HepG2 (cell line): Measurements from ENCODE around the gene SNX12. TPM values are rescaled to one million over a fixed set of nuclear protein-coding genes. Genes with fewer than 3 reads are reported as not detected.

Experiments
- ATAC-seq: fragments of 200-7000 bp; cut with Tn5 transposase; 3 replicates; pipeline ENCODE4 v1.9.1; 2020; ENCODE audit warnings: mild to moderate bottlenecking, moderate library complexity
- BruUV-seq: library from RNA; stranded (reverse); fragments of 400-500 nt; replicated peaks from 2 replicates; lab custom pipeline; 2021; lab: Mats Ljungman, UMichigan
- CTCF ChIA-PET: fragments of 300-600 bp; formaldehyde crosslinking; extraction: SDS; loops from one replicate; lab custom pipeline; 2021; ENCODE audit warnings: low total read pairs, inconsistent platforms, low intra/inter-chr PET ratio; lab: Yijun Ruan, JAX
- POLR2A ChIA-PET: fragments of 350-600 bp; sonication (Branson Sonifier 250); formaldehyde crosslinking; loops from one replicate; lab custom pipeline; 2020; ENCODE audit warnings: antibody characterized with exemption, inconsistent platforms; lab: Yijun Ruan, JAX
- DNase-seq: peaks from one replicate; pipeline ENCODE4 v3.0.0-alpha.2; 2015; ENCODE audit warnings: low spot score
- FAIRE-seq: peaks from 3 replicates; lab custom pipeline; 2011; peaks lifted over from hg19 to GRCh38; lab: Jason Lieb, UNC
- H2AFZ ChIP-seq: one replicate; pipeline ENCODE4 v1.6.1; 2011; ENCODE audit warnings: low read length, inconsistent platforms
- H3K27ac ChIP-seq: fragments of 300-600 bp; 3 replicates; pipeline ENCODE4 v1.8.0; 2011; ENCODE audit warnings: mixed run types, mild to moderate bottlenecking, mixed read lengths, low read length, inconsistent platforms; ENCODE audit not compliant: insufficient read depth; ENCODE audit errors: extremely low read length
- H3K27me3 ChIP-seq, 2 experiments: fragments of 200-600 bp in 1 of 2; 2 replicates in 1 of 2; 3 replicates in 1 of 2; pipeline versions ENCODE4 v1.6.0 to v1.8.0; 2011; ENCODE audit warnings: low read length in 2 of 2, mild to moderate bottlenecking in 2 of 2, moderate library complexity in 2 of 2, inconsistent platforms in 1 of 2; ENCODE audit not compliant: insufficient read depth in 2 of 2, control insufficient read depth in 1 of 2
- H3K36me3 ChIP-seq, 2 experiments: fragments of 200-600 bp in 1 of 2; replicated peaks in 1 of 2; 2 replicates in 1 of 2; 3 replicates in 1 of 2; pipeline versions ENCODE4 v1.5.1 to v1.8.0; 2011; ENCODE audit warnings: low read length in 2 of 2, inconsistent platforms in 1 of 2; ENCODE audit not compliant: insufficient read depth in 2 of 2, control insufficient read depth in 1 of 2
- H3K4me1 ChIP-seq: 2 replicates; pipeline ENCODE4 v1.5.1; 2012; ENCODE audit warnings: low read length, inconsistent platforms; ENCODE audit not compliant: insufficient read depth
- H3K4me2 ChIP-seq: 2 replicates; pipeline ENCODE4 v1.6.0; 2011; ENCODE audit warnings: low read depth, low read length, inconsistent platforms
- H3K4me3 ChIP-seq, 3 experiments: fragments of 200-600 bp in 1 of 3; sonication (generic), shearing (Covaris generic) in 1 of 3; replicated peaks in 1 of 3; 2 replicates each; pipeline ENCODE4 v1.5.1; 2011 to 2016; ENCODE audit warnings: low read length in 3 of 3, inconsistent platforms in 2 of 3, low read depth in 2 of 3, mild to moderate bottlenecking in 2 of 3, control low read depth in 1 of 3, mixed read lengths in 1 of 3; ENCODE audit not compliant: insufficient read depth in 1 of 3
- H3K79me2 ChIP-seq: one replicate; pipeline ENCODE4 v1.6.1; 2011; ENCODE audit warnings: low read length, inconsistent platforms; ENCODE audit not compliant: insufficient read depth
- H3K9ac ChIP-seq: 2 replicates; pipeline ENCODE4 v1.6.0; 2011; ENCODE audit warnings: mild to moderate bottlenecking, low read depth, low read length, inconsistent platforms; ENCODE audit not compliant: insufficient read depth
- H3K9me3 ChIP-seq: 2 replicates; pipeline ENCODE4 v1.5.1; 2012; ENCODE audit warnings: mild to moderate bottlenecking, low read length
- H4K20me1 ChIP-seq: 2 replicates; pipeline ENCODE4 v1.6.0; 2011; ENCODE audit warnings: inconsistent platforms, mild to moderate bottlenecking, low read length, moderate library complexity; ENCODE audit not compliant: insufficient read depth
- MEF2D ChIP-seq: sonication (generic); formaldehyde crosslinking; IDR thresholded peaks from 2 replicates; pipeline ENCODE4 v1.5.1; 2020; ENCODE audit warnings: mild to moderate bottlenecking, missing genetic modification reagents
- PRPF4 ChIP-seq: fragments of 200-400 bp; formaldehyde crosslinking; IDR thresholded peaks from 2 replicates; pipeline ENCODE4 v1.6.1; 2016; ENCODE audit warnings: low read length, low read depth; ENCODE audit not compliant: poor library complexity, severe bottlenecking
- RFXAP ChIP-seq: sonication (generic); formaldehyde crosslinking; IDR thresholded peaks from 2 replicates; pipeline ENCODE4 v1.4.0; 2020; ENCODE audit warnings: missing genetic modification reagents, borderline replicate concordance
- ZBTB26 ChIP-seq: IDR thresholded peaks from 2 replicates; pipeline ENCODE4 v1.6.1; 2016; ENCODE audit warnings: missing compliant biosample characterization, missing genetic modification reagents, borderline replicate concordance
- ZBTB8A ChIP-seq: sonication (generic); formaldehyde crosslinking; IDR thresholded peaks from 2 replicates; pipeline ENCODE4 v1.4.0; 2020; ENCODE audit warnings: mild to moderate bottlenecking, low read depth, missing genetic modification reagents, borderline replicate concordance
- ZNF10 ChIP-seq: sonication (generic); formaldehyde crosslinking; IDR thresholded peaks from 2 replicates; pipeline ENCODE4 v1.4.0; 2020; ENCODE audit warnings: mild to moderate bottlenecking, low read depth, missing genetic modification reagents, borderline replicate concordance
- ZNF205 ChIP-seq: IDR thresholded peaks from 2 replicates; pipeline ENCODE4 v1.6.1; 2018; ENCODE audit warnings: missing biosample characterization, missing genetic modification reagents
- ZNF225 ChIP-seq: sonication (generic); formaldehyde crosslinking; IDR thresholded peaks from 2 replicates; pipeline ENCODE4 v1.4.0; 2020; ENCODE audit warnings: mild to moderate bottlenecking, missing genetic modification reagents
- WGBS: methylation state at CpG from one replicate; pipeline ENCODE4 v1.1.6; 2017; ENCODE audit warnings: low lambda C conversion rate; 5-methylcytosine and 5-hydroxymethylcytosine counted together
- in situ Hi-C: cut with HindIII; loops from 2 replicates; pipeline ENCODE4 v1.10.0; 2017; ENCODE audit warnings: low pct_unique_long_range_greater_than_20kb; ENCODE audit not compliant: extremely low pct_ligation_motif_present
- intact Hi-C: fragments of 100-400 bp; cut with micrococcal nuclease; formaldehyde crosslinking; loops from one replicate; pipeline ENCODE4 v1.10.0; 2022; ENCODE audit not compliant: unreplicated experiment
- polyA plus RNA-seq, 8 experiments: library from polyadenylated mRNA; depleted of rRNA in 3 of 8; stranded (reverse) in 7 of 8; unstranded in 1 of 8; fragments of >200 nt; fragmentation: Illumina TruSeq in 4 of 8; extraction: Trizol in 4 of 8; gene quantifications; 2 replicates each; pipeline versions ENCODE4 v1.2.1 to v1.2.3, GENCODE V29; 2011 to 2016; ENCODE audit warnings: low read depth in 4 of 8, missing spikeins in 1 of 8, mixed read lengths in 1 of 8; ENCODE audit not compliant: insufficient read depth in 1 of 8
- total RNA-seq, 5 experiments: library from RNA; depleted of rRNA; stranded (reverse); fragments of >200 nt; fragmentation: Illumina TruSeq; extraction: Trizol; gene quantifications; 2 replicates each; pipeline ENCODE4 v1.2.3, GENCODE V29; 2016; ENCODE audit warnings: low read depth in 1 of 5
- TF ChIP-seq, protein P1 (sequence below): sonication (generic); formaldehyde crosslinking; IDR thresholded peaks from 2 replicates; pipeline ENCODE4 v1.4.0; 2020; ENCODE audit warnings: missing genetic modification reagents, mild to moderate bottlenecking, borderline replicate concordance

The SNX12 gene
- total and polyA plus RNA-seq, 2 of the 13 experiments (the other 11 are each of a cell fraction or from before 2014, with no cell fraction given) = 30.3 to 42.2 TPM

GRCh38 chrX:71107245-71107644 is 39.1 kb upstream of the SNX12 start:
- H3K36me3 ChIP-seq = no peaks in the 10 kb centered on the region
- no peaks in the 10 kb centered on the region for H3K79me2 ChIP-seq
- in situ Hi-C loops = no loop called here
- no peak for DNase-seq
- H3K4me2 ChIP-seq = no peak overlapping the region
- TF ChIP-seq, protein P1, sequence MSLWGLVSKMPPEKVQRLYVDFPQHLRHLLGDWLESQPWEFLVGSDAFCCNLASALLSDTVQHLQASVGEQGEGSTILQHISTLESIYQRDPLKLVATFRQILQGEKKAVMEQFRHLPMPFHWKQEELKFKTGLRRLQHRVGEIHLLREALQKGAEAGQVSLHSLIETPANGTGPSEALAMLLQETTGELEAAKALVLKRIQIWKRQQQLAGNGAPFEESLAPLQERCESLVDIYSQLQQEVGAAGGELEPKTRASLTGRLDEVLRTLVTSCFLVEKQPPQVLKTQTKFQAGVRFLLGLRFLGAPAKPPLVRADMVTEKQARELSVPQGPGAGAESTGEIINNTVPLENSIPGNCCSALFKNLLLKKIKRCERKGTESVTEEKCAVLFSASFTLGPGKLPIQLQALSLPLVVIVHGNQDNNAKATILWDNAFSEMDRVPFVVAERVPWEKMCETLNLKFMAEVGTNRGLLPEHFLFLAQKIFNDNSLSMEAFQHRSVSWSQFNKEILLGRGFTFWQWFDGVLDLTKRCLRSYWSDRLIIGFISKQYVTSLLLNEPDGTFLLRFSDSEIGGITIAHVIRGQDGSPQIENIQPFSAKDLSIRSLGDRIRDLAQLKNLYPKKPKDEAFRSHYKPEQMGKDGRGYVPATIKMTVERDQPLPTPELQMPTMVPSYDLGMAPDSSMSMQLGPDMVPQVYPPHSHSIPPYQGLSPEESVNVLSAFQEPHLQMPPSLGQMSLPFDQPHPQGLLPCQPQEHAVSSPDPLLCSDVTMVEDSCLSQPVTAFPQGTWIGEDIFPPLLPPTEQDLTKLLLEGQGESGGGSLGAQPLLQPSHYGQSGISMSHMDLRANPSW = no peak
- TF ChIP-seq RFXAP (CRISPR knock-in tag) (no peak), ZBTB8A (CRISPR knock-in tag) (no peak), PRPF4 (no peak), MEF2D (CRISPR knock-in tag) (no peak), ZNF205 (no peak), ZNF225 (CRISPR knock-in tag) (no peak), ZNF10 (no peak), ZBTB26 (CRISPR knock-in tag) (no peak)
- TF ChIP-seq, all 625 proteins: peak for 0
- CTCF ChIA-PET = no interaction called here
- POLR2A ChIA-PET = no interaction called here
- WGBS = 85% methylated on average over 4 of the region's 4 CpGs
- Histone ChIP-seq H3K4me3 (no peak overlapping the region), H4K20me1 (no peaks in the 10 kb centered on the region), H3K9ac (no peak overlapping the region), H3K9me3 (no peaks in the 10 kb centered on the region), H2AFZ (no peak overlapping the region), H3K4me1 (peaks cover 23% of the 10 kb centered on the region), H3K27ac (no peak overlapping the region), H3K27me3 (no peaks in the 10 kb centered on the region)
- FAIRE-seq (no peak), ATAC-seq (no peak)
- BruUV-seq = no TSS peak
- intact Hi-C loops = no loop called here
